ENCODE data around the gene CDKAL1.

GRCh38 chr6:20497216-20498040 is 36.8 kb upstream of the CDKAL1 start:
- TF ChIP-seq BDP1 (IDR thresholded peaks at IDR 0.05; ENCODE audit: insufficient read depth, insufficient read length) (no peak), HMG20B (CRISPR knock-in tag; IDR thresholded peaks at IDR 0.05) (no peak), KLF6 (CRISPR knock-in tag; IDR thresholded peaks at IDR 0.05; ENCODE audit: borderline replicate concordance) (no peak)

All from K562 (cell line).